GM08714 (cell line): Measurements from ENCODE around the gene ADAM17.
"Not testable (repeated sequence)": the region's sequence is repeated elsewhere in the genome, so short reads cannot be mapped to it uniquely, and the experiment has no call there.

Experiments
- H3K4me3 ChIP-seq: fragments of 200-500 bp; sonication (Bioruptor generic); 2 replicates; pipeline ENCODE4 v1.5.1; 2014; ENCODE audit warnings: mild to moderate bottlenecking, low read length, inconsistent platforms
- ZNF274 ChIP-seq: IDR thresholded peaks from 2 replicates; pipeline ENCODE4 v1.6.1; 2012; ENCODE audit warnings: mild to moderate bottlenecking, low read depth, low read length

ADAM17 gene

DNA sequence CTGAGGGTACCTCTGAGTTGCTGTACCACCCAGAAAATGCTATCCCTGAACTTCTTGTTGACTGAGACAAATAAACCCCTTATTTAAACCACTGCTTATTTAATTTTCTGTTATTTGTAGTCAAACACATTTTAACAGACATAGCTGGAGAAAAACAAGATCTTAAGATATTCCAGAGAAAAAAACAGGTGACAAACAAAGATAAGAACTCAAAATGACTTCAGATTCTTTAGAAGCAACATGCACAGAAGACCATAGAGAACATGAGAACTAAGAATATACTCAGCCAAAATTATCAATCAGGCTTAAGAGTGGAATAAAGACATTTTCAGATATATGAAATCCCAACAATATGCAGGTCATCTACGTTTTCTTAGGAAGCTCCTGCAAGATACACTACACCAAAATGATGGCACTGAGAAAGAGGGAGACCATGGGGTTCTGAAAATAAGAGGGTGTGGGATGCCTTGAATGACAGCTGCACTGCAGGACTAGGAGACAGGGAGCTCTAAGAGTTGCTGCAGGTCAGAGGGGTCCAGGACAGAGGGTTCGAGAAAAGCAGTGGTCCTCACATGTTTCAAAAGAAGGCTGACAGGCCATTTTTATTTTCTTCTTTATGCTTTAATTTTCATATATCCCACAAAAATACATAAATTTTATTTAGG lies 38.4 kb downstream of the ADAM17 start:
- TF ChIP-seq ZNF274 = no peak
- no peak overlapping the region for H3K4me3 ChIP-seq

DNA sequence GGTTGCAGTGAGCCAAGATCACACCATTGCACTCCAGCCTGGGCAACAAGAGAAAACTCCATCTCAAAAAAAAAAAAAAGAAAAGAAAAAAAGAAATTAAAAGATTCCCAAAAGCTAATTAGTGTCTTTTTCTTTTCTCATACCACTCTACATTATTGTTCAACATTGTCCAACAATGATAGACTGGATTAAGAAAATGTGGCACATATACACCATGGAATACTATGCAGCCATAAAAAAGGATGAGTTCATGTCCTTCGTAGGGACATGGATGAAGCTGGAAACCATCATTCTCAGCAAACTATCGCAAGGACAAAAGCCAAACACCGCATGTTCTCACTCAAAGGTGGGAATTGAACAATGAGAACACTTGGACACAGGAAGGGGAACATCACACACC lies 41.7 kb downstream of the ADAM17 start:
- not testable (repeated sequence) for H3K4me3 ChIP-seq

DNA sequence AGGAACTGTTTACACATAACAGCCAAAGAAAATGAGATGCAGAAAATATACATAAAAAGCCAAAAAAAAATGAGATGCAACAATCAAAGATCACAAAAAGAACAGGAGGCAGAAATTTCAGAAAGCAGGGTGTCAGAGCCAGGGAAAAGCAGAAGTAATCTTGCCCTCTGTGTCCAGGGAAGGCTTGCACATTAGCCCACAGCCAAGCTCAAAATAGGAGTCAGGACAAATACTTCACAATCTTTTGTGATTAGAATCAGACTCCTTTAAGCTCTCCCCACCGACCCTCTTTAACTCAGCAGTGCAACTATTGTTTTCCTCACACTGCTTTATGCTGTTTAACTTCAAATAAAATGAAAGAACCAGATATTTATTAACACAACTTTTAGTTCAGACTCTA lies 46.7 kb downstream of the ADAM17 start:
- no peak overlapping the region for H3K4me3 ChIP-seq
- TF ChIP-seq ZNF274 = no peak

DNA sequence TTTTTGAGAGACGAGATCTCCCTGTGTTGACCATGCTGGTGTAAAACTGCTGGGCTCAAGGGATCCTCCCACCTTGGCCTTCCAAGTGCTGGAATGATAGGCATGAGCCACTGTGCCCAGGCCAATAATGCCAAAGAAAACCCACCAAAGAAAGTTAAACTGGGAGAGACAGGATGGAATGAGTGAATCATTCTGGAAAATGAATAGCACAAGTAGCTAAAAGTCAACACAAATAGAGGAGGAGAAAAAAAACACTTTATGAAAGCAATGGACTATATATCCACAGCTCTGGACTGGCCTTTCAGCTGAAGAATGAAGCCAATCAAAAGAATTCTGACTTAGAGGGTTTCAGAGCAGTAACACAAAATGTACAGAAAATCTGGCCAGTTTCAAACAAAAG lies 57.4 kb downstream of the ADAM17 start:
- no peak for TF ChIP-seq ZNF274
- no peak overlapping the region for H3K4me3 ChIP-seq

DNA sequence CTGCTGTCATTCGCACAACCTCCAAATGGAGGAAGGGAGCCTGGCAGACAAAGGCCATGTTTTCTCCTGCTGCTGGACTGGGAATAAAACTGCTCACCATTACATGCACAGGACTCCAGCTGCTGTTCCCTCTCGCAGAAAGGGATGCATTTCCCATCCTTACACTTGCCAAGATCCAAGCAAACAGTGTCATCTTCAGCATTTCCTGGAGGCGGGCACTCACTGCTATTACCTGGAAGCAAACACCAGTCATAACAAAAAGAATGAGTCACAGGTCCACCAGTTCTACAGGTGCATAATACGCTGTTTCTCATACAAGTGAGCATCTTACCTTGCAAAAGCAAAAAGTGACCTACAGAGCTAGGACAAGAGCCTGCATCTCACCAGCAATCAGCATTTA lies 58.6 kb downstream of the ADAM17 start:
- TF ChIP-seq ZNF274 = no peak
- H3K4me3 ChIP-seq = no peak overlapping the region

DNA sequence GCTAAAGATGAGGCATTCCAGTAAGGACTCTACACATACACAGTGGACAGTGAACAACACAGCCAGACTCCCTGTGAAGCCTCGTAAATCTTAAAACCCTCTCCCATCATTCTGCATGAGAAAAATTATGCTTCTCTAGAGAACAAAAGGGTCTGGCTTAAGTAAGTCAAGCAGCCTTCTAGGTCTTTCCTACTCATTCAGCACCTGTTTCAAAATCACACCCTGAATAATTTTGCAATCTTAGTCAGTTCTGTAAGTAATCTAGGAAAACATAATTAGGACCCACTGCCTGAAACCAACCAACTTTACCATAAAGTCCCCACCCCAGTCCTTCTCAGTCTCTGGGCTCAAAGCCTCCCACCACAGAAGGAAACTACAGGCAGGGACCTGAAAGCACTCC lies 61.5 kb downstream of the ADAM17 start:
- no peak overlapping the region for H3K4me3 ChIP-seq
- no peak for TF ChIP-seq ZNF274

DNA sequence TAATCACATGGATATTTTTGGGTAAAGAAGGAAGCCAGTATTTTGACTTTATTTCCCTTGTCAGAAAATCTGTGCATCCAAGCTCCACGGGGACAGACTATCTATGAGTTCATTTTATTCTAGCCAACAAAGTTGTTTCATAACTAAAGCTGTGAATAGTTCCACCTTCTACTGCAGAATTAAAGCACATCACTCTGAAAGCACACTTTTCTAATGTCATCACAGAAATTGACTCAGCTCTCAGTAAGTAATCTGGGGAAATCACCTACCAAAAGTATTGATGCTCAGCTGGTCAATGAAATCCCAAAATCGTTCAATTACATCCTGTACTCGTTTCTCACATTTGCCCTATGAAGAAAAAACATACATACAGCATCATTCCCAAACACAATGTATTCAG lies 62.2 kb downstream of the ADAM17 start:
- no peak for TF ChIP-seq ZNF274
- H3K4me3 ChIP-seq = no peak overlapping the region

DNA sequence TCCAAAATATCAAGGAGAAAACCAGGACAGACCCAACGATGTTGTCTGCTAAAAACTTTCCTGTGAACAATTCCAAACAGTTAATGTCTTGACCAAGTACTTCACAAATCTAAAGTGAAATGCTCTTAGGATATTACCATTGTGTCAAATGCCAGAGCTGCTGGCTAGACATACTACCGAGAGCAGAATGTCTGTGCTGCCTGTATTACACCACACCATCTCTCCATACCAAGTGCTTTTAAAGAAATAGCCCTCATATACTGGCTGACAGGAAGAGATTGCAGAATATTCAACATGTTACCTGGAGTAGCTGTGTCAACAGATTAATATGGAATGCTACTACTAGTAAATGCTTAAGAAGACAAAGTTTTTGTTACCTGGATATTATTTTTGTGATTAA lies 62.7 kb downstream of the ADAM17 start:
- no peak for TF ChIP-seq ZNF274
- H3K4me3 ChIP-seq = no peak overlapping the region

DNA sequence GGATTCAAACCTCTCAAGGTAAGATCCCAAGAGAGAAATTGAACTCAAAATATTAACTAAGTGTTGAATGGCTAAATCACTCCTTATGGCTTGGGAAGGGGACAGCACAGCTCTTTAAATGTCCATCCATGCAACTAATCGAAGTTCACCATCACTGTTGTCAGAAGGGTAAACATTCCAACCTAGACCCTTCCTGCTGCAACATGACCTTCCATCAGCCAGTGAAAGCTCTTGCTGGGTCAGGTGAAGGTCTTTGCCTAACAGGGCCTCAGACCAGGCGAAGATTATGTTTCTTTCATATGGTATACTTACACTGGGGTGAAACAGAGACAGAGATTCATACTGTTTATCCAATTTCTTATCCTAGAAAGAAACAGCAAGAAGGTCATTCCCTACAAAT lies 64.8 kb downstream of the ADAM17 start:
- no peak overlapping the region for H3K4me3 ChIP-seq
- no peak for TF ChIP-seq ZNF274

DNA sequence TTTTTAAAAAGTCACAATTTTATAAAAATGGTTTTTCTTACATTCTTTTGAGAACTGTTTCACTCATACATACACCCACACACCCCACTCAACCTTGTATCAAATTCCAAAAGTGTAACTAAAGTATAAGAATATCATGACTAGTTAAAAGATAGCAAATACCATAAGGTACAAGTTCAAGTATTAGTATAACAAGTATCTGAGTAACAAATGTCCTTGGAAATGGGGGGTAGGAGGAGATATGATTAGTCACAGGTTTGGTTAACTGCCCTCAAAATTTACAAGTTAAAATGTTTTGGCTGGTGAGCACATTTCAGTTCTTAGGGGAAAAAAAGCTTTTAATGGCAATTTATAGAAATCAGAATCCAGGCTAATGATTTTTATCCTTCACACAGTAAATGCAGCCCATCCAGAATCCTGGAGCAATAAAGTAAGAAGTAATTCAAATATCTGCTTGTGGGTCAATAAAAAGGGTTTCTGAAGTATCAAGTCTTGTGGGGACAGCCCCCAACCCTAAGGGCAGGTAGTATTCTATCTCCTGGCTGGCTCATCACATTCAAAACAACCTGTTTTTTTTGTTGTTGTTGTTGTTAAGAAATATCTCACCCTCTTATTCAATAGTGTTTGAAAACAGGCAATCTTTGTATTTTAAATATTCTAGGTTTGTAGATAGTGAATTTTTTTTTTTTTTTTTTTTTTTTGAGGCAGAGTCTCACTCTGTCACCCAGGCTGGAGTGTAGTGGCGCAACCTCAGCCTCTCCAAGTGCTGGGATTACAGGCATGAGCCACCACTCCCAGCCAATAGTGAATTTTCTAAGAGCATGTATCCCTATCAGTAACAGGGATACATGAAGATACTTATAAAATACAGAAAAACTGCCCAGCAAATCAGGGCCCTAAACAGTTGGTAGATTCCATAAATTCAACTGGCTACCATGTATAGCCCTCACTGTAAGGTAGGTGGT lies 66.8 kb downstream of the ADAM17 start:
- no peak for TF ChIP-seq ZNF274
- no peak overlapping the region for H3K4me3 ChIP-seq

DNA sequence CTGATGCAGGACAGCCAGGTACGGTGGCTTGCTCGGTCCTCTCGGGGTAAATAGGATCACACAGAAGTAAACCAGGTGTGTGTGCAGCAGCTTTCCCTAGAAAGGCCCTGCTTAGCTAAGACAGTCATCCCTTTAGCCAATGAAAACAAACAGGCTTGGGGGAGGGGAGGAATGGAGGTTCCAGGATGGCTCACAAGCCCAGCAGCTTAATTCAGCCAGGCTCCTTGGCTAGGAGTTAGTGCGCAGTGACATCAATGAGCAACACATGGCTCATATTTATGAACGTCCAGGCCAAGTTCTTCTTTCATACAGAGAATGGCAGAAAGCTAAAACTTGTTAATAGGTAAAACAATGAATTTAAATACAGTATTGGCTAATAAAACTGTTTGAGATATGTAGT lies 71.1 kb downstream of the ADAM17 start:
- no peak overlapping the region for H3K4me3 ChIP-seq
- TF ChIP-seq ZNF274 = no peak

DNA sequence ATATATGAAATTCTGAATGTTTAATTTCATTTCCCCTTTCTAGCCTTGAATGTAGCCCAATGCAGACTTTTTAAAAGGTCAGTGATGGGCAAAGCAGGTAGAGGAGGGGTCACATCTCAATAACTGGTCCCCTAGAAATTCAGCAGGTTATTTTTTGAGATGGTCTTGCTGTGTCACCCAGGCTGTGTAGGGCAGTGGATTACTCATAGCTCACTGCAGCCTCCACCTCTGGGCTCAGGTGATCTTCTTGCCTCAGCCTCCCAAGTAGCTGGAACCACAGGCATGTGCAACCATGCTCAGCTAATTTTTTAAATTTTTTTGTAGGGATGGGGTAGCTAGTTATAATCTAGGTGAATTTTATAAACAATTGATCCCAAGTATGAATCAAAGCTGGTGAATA lies 72.5 kb downstream of the ADAM17 start:
- H3K4me3 ChIP-seq = no peak overlapping the region
- TF ChIP-seq ZNF274 = no peak

DNA sequence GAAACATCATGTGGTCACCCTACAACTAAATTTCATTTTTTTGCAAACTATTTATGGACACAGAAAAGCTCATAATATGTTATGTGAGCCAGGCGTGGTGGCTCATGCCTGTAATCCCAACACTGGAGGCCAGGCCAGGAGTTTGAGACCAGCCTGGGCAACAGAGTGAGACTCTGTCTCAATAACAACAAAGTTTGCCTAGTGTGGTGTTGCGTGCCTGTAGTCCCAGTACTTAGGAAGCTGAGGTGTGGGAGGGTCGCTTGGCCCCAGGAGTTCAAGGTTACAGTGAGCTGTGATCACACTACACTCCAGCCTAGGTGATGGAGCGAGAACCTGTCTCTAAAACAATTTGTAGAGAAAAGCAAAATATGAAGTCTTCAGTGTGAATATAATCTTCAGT lies 75.5 kb downstream of the ADAM17 start:
- TF ChIP-seq ZNF274 = no peak
- no peak overlapping the region for H3K4me3 ChIP-seq

DNA sequence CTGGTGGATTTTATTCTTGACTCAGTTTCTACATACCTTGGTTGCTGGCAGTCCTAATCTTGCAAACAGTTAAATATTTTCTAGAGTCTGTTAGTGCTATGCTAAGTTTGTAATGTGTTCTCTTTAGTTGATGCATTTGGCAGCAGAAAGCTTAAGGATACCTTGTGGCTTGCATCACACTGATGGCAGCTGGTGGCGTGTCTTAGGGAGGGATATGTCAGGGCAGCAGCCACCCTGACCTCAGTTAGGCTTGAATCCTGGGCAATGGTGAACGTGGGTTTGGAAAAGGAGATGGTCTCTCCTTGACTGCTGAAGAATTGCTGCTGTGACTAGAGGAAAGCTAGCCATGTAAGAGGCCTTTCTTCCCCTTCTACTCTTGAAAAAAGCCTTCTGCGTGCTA lies 77.1 kb downstream of the ADAM17 start:
- no peak overlapping the region for H3K4me3 ChIP-seq
- TF ChIP-seq ZNF274 = no peak

DNA sequence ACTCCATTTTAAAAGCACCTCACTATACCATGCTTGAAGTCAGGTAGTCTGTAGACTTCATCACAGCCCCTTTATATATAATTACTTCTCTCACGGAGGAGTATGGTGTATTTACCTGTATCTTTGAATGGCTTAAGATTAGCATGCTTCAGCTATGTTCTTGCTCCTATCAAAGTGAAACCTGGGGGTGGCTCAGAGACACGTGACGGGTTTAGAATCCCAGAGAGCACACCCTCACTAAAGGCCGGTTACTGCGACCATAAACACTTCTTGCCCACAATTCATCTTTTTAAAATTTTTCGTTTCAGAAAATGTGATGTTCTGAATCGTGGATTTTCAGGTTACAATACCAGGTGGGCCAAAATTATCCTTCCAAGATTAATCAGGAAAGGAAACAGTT lies 77.7 kb downstream of the ADAM17 start:
- no peak overlapping the region for H3K4me3 ChIP-seq
- TF ChIP-seq ZNF274 = no peak

DNA sequence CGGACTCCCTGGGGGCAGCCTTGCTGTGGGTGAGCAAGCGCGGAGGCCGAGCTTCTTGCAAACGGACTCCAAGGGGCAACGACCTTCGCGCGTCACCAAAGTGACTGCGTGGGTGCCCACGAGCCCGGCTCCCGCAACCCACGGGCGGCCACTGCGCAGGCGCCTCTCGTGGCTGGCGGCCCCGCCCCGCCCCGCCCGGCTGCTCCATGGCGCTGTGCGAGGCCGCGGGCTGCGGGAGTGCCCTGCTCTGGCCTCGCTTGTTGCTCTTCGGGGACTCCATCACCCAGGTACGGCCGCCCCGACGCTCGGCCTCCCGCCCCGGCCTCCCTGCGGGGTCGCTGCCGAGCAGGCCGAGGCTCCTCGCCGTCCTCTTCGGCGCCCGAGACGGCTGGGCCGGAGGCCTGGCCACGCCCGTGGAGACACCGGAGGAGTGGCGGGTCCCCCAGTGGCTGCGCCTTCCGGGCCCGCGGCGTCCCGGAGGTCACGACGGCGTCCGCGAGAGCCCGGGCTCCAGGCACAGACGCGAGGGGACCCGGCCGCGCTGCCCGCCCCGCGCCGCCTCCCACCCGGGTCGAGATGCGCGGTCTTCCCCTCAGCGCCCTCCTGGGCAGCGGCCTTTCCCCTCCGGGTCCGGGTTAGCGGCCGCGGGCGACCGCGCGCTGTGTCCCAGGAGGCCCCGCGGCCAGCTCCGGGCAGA lies 81.1 kb downstream of the ADAM17 start, which contains the start of gene IAH1:
TSS of gene IAH1 (plus strand) at position 191 of the 697 bp plus-strand sequence. CDS start at position 207, 16 bp downstream.
- no peak for TF ChIP-seq ZNF274
- peak within 1 kb of the TSS; percentile 83 for H3K4me3 ChIP-seq
